DMS79 treated with DMSO at 0.1 percent for 48 hours (cell line): ENCODE results near the gene FDPS.
"Not testable (repeated sequence)": the region's sequence is repeated elsewhere in the genome, so short reads cannot be mapped to it uniquely, and the experiment has no call there.

Experiments used
- DNase-seq: peaks from one replicate; lab custom pipeline; 2025; lab: John Stamatoyannopoulos, UW

The FDPS gene

GRCh38 chr1:155285631-155286044 lies 23.0 kb upstream of the FDPS start:
- DNase-seq = no peak

DNA sequence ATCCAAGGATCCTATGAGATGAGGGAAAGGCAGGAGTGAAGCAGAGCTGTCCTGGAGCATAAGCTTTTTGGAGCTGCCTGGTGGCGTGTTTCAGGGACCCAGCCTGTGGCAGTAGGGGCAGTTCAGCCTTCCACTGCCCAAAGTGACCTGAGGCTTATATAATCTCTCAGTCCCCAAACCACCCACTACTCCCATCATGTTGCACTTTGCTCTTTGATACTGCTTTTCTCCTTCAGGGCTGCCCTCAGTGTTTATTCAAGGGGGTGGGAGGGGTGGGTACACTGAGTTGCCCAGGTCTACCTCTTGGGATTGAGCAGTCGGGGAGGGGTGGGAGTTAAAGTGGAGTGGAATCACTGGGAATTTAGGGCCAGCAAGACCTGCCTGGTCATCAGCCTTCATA lies 22.1 kb upstream of the FDPS start:
- DNase-seq = no peak

GRCh38 chr1:155287987-155288543 lies 20.6 kb upstream of the FDPS start:
- DNase-seq = no peak

- not testable (repeated sequence) for DNase-seq
Observed at GRCh38 chr1:155291006-155291405, 17.7 kb upstream of the FDPS start.

DNA sequence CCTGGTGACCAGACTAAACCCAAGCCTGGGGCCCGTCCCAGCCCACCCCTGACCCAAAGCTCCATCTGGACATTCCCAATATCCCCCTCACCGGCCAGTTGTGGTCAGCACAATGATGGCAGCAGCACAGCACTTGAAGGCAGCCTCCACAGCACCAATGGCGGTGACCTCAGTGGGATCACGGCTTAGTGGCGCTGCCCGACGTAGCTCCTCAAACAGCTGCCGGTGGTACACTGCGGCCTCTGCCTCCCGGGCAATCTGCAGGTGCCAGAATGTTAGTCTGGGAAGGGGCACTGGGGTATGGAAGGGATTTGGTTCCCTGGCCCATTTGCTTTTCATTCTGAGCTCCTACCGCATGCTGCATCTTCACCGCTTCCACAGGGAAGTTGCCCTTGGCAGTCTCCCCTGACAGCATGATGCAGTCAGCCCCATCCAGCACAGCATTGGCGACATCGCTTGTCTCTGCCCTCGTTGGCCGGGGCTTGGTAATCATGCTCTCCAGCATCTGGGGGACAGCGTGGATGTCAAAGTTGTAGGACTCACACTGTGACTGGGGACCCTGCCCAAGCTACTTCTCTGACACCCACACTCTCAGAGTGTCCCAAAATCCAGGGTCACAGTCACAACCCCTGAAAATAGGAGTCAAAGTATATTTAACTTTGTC lies 15.4 kb upstream of the FDPS start:
- DNase-seq = no peak

DNA sequence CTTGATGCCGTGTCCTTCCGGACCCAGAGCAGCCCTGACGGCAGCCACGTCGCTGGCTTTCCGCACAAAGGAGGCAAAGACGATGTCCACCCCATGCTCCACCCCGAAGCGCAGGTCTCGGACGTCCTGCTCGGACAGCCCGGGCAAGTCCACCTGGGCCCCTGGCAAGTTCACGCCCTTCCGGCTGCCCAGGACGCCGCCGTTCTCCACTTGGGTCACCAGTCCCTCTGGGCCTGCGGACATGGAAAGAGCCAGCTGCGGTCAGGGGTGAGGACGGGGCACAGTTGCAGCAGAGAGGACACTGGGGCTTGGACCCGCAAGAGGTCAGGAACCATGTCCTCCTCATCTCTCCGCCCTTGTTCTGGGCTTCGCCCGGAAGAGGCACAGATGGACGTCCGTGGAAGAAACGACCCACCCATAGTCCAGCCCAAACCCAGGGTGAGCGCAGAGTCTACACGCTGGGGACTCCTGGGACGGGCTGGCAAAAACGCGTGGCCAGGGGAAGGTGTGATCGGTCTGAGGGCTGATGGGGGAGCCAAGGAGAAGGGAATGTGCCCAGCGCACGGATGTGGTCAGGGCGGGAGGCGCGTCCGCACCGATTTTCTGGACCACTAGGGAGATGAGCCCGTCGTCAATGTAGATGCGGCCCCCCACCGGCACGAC lies 14.0 kb upstream of the FDPS start:
- no peak for DNase-seq

- DNase-seq = no peak
Observed at GRCh38 chr1:155295183-155295941, 13.3 kb upstream of the FDPS start.

- DNase-seq = no peak
Observed at GRCh38 chr1:155295942-155296267, 12.8 kb upstream of the FDPS start.

DNA sequence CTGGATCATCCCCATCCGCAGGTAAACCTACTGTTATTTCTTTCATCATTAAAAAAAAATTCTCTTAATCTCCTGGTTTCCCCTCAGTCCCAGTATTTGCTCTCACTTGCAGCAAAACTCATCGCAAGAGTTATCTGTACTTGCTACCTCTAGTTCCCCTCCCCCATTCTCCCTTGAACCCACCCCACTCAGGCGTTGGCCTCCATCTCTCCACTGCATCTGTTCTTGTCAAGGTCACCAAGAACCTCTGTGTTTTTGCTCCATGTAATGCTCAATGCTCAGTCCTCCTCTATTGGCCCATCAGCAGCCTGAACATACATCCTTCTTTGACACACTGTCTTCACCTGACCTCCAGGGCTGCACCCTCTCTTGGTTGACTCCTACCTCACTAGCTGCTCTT lies 12.0 kb upstream of the FDPS start:
- DNase-seq = no peak

DNA sequence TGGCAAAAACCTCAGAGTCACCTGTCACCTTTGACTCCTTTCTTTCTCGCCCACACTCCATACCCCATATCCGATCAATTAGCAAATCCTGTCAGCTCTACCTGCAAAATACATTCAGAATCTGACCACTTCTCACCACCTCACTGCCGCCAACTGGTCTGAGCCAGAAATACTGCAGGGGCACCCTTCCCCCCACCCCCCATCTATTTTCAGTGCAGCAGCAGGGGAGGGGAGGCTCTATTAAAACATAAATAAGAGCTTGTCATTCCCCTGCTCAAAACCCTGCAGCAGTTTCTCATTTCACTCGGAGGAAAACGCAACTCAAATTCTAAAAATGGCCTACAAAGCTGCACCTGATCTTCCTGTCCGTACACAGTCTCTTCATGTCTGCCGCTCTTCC lies 11.3 kb upstream of the FDPS start:
- DNase-seq = no peak

GRCh38 chr1:155300024-155300423 lies 8.6 kb upstream of the FDPS start:
- DNase-seq = no peak

DNA sequence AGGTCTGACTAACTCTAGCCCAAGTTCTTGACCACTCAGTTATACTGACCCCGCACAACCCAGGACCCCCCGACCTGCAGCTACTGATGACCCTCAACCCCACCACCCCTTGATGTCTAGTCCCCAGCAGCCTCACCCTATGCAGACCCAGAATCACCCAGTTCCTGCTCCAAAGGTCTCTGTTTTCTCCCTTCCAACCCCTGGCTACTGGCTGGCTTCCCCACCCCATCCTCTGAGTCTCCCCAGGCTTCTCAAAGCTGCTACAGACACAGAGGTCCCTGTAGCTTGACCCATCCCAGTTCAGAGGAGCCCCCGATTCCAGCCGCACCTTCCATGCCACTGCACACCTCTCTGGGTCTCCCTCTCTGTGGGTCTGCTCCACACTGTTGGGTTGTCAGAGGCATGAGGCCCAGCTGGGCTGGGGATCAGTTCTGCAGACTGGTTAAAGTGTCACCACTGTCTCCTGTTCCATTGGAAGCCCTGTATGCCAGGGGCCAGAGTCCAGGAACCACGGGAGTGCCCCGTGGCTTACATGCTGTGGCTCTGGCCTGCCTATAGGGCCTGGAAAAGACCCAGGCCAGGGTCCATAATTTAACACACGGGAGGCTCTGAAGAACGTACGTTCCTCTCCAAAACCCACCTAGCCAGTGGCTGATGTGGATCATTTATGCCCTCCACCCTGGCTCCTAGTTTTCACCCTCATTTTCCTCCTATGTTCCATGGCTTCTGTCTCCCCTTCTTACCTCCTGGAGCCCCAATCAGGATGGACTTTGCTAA lies 7.9 kb upstream of the FDPS start:
- no peak for DNase-seq

- DNase-seq = no peak
Observed at GRCh38 chr1:155301342-155301841, 7.3 kb upstream of the FDPS start, which contains the start of gene PKLR. Gene PKLR, minus strand, starts transcription at chr1:155301438. Its CDS starts 43 bp downstream, at chr1:155301395.

GRCh38 chr1:155304558-155305063 lies 4.1 kb upstream of the FDPS start:
- DNase-seq = no peak

DNA sequence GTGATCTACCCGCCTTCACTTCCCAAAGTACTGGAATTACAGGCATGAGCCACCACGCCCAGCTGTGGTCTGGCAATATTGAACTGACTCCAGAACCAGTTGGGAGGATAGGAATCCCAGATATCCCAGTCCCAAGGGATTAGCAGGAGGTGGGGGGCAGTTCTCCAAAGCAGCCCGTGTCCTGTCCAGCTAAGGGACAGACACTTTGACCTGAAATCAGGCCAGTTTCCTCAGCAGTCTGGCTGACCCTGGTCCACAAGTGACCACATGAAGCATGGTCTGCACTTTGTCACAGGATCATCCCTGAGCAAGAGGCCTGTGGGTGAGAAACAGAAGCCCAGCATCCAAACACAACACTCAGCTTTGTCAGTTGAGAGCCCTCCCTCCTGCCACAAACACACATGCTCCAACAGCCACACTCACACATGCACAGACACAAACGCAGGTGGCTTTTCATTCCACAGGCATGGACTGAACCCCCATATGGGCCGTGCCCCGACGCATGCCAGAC lies 2.7 kb upstream of the FDPS start:
- DNase-seq = no peak

GRCh38 chr1:155307247-155307740 lies 1.4 kb upstream of the FDPS start:
- no peak for DNase-seq

- peak; percentile 32 for DNase-seq
Observed at GRCh38 chr1:155309423-155310021, 856 bp downstream of the FDPS start.

DNA sequence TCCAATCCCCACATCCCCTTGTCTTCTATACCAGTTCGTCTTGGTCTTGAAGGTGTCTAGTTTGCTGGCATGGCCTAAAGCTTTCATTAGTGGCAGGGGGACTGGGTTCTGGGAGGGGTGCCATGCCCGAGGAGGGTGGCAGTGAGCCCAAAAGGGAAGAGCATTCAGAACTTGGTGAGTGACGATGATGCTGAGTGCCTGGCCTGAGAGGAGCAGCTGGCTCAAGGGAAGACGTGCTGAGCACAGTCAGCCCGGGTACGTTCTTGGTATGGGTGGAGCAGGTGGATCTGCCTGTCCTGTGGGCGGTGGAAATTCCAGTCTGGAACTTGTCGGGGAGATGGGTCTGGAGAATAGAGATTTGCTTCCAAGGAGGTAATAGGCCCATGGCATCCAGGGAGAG lies 4.6 kb downstream of the FDPS start:
- no peak for DNase-seq

DNA sequence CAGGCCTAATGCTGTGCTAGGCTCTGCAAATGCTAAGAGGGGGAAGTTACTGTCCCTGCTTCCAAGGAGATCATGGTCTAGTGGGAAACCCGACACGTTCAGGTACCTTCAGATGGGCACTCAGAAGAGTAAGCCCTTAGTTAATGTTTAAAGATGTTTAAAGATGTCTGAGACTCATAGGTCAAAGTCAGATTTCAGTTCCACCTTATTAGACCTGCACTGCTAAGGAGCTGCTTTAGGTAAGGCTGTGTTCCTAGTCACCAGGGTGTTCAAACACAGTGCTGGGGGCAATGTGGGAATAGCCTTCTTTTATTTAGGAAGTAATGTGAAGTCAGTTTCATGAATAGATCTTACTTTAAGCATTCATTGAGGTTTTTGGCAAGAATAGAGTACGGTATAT lies 8.3 kb downstream of the FDPS start:
- DNase-seq = no peak

GRCh38 chr1:155318082-155318481 lies 9.4 kb downstream of the FDPS start:
- DNase-seq = no peak

- no peak for DNase-seq
Observed at GRCh38 chr1:155319536-155319935, 10.9 kb downstream of the FDPS start.
